ENCODE data around the gene PODXL2.
"Not testable (repeated sequence)": the region's sequence is repeated elsewhere in the genome, so short reads cannot be mapped to it uniquely, and the experiment has no call there.

The PODXL2 gene

DNA sequence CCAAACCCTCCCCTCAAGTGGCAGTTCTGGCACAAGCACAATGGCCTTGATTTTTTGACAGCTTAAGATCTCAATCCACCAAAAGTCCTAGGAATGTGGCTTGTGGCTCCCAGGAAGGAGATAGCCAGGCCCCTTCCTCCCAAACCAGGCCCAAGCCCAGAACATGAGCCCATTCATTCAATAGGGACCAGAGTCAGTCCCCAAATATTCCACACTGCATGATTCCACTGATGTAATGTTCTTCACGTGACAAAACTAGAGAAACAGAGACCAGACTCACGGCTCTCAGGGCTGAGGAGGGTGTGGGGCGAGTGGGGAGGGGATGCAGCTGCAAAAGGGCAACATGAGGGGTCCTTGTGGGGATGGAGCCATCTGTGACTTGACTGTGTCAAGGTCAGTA lies 69.3 kb downstream of the PODXL2 start:
- peak overlapping the region; percentile 28 for H3K27ac ChIP-seq
- TF ChIP-seq CTCF (conservative IDR thresholded peaks at IDR 0.05) (no peak), ZFX (IDR thresholded peaks at IDR 0.05) (no peak; the same call in 1 of the 2 replicates)

DNA sequence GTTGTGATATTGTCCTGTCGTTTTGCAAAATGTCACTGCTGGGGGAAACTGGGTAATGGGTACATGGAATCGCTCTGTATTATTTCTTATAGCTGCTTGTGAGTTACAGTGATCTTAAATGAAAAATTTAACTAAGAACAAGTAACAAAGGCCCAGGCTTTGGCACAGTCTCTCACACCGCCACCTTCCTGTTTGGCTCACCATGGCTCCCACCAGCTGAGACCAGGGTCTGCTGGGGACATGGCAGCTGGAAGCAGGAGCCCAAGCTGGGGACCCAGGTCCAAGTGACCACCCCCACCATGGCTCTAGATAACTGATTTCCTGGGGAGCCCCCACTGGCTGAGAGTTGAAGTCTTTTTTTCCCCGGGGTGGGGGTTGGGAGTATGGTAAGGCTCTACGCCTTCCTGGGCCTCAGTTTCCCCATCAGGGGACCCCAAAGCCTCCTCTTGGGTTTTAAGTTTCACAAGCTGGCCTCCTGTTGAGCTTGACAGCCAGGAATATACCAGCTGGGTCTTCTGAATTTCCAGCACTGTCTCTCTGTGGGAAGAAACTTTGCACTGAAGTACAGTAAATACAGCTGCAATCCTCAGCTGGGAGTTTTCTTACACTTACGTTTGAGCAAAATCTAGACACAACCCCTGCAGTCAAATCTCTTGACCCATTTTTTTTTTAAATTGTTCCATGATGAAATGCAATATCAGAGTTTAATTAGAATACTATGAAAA lies 69.9 kb downstream of the PODXL2 start:
- no peak overlapping the region for H3K27ac ChIP-seq
- TF ChIP-seq ZFX (IDR thresholded peaks at IDR 0.05) (no peak), CTCF (conservative IDR thresholded peaks at IDR 0.05) (no peak)

DNA sequence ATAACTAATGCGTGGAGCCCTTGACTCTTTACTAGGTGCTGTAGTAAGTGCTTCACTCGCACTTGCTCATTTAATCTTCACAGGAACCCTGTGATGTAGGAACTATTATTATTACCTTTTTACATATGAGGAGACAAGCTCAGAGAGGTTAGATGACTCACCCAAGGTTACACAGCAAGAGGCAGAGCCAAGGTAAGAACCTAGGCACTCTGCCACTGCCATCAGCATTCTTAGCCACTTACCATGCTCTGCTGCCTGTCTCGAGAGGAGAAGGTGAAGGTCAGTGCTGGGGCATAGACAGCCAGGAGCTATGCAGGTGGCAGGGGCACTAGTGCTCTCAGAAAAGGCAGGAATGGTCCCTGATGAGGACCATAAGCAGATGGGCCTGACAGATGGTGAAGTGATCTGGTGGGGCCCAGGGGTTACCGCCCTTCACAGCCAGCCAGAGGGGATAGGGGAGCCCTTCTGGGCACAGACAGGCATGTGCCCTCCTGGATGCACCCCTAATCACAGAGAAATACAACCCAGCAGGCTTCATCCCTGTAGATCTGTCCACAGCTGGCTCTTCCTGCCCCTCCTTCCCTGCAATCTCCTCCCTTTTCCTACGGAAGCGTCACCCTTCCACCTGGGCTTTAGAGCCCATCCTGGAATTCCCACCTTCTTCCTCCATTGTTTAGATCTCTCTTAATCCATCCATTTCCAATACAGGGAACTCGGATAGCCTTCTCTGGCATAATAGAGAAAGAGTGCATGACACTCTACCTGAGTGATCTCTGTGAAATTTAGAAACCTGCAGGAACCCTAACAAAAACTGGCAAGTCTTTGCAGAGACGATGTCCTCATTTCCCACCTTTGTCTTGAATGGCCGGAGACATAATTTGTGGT lies 70.7 kb downstream of the PODXL2 start:
- TF ChIP-seq ZFX (IDR thresholded peaks at IDR 0.05) (no peak), CTCF (conservative IDR thresholded peaks at IDR 0.05) (no peak)
- no peak overlapping the region for H3K27ac ChIP-seq

DNA sequence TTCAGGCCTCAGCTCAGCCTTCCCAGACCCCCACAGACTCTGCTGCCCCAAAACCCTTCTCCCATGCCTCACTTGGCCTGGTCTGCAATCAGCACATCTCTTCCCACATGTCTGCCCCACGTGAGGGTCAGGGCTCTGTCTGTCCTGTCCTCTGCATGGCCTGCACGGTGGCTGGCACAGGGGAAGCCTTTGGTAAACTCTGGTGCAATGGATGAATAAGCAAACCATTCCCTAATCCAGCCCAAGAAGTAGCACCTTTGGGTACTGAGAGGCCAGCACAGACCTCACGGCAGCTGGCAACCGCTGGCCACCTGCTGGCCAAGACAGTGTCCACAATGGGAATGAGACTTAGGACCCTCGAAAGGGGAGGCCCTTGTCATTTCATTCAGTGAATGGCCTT lies 71.4 kb downstream of the PODXL2 start:
- TF ChIP-seq ZFX (IDR thresholded peaks at IDR 0.05) (no peak), CTCF (conservative IDR thresholded peaks at IDR 0.05) (no peak)
- no peak overlapping the region for H3K27ac ChIP-seq

DNA sequence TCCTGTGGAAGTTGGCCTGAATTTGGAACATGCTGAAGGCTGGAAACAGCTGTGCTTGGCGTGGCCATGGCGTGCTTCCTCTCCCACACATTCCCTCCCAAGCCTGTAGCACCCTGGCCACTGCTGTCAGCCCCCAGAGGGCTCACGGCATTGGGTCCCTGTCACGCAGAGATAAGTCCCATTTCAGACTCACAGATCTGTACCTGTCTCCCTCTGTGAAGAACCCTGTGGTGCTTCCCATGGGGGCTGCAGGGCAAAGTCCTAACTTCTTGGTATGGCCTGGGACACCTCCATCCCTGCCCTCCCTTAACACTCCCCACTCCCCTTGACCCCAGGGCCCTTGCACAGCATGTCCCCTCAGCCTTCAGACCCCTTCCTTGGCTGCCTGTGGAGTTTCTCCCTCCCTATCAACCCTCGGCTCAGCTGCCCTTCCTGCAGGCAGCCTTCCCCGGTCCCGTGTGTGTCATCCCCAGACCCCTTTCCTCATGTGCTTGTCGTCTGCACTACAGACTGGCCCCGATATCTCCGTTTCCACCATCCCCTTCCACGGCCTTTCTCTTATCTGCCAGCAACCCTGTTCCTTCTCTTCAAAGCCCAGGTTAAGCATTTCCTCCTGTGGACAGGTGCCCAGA lies 72.4 kb downstream of the PODXL2 start:
- no peak for TF ChIP-seq ZFX (IDR thresholded peaks at IDR 0.05)
- no peak overlapping the region for H3K27ac ChIP-seq

DNA sequence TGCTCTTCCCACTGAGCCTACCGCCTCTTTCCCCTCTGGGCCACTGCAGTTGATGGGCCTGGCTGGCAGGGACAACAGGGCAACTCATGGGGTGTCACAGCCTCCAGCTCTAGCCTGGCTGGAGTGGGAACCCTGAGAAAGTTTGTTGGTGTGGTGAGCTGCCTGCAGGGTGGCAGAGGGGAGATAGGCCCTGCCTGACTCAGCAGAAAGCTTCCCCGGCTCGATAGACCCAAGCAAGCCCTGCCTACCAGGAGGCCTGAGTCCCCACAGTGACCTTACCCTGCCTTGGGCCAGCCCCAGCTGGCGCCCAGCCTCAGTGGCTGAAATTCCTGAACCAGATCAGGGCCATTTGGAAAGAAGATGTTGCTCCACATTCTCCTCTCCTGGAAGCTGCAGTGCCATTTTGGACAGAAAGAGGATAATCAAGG lies 73.2 kb downstream of the PODXL2 start:
- TF ChIP-seq ZFX (IDR thresholded peaks at IDR 0.05) (no peak), CTCF (conservative IDR thresholded peaks at IDR 0.05) (no peak)
- no peak overlapping the region for H3K27ac ChIP-seq

DNA sequence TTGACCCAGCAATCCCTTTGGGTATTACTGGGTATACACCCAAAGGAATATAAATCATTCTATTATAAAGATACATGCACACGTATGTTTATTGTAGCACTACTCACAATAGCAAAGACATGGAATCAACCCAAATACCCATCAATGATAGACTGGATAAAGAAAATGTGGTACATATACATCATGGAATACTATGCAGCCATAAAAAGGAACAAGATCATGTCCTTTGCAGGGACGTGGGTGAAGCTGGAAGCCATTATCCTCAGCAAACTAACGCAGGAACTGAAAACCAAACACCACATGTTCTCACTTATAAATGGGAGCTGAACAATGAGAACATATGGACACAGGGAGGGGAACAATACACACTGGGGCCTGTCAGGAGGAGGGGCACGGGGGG lies 75.9 kb downstream of the PODXL2 start:
- not testable (repeated sequence) for H3K27ac ChIP-seq

- no peak for TF ChIP-seq ZFX (IDR thresholded peaks at IDR 0.05)
- TF ChIP-seq CTCF (conservative IDR thresholded peaks at IDR 0.05), result no peak
- H3K27ac ChIP-seq, result no peak overlapping the region
Observed at GRCh38 chr3:127706312-127706711, 77.3 kb downstream of the PODXL2 start.

All from C4-2B (cell line).